Diencephalon (tissue), 1 donor: Measurements from ENCODE around the gene NT5C1A. TPM values are rescaled to one million over a fixed set of nuclear protein-coding genes. Genes with fewer than 3 reads are reported as not detected.

Source experiments
- total RNA-seq: library from RNA; depleted of rRNA; stranded (reverse); fragments of >200 nt; gene quantifications from one replicate; pipeline ENCODE4 v1.2.3, GENCODE V29; 2014

The NT5C1A gene
- 2.3 TPM for total RNA-seq

GRCh38 chr1:39671793-39672550, at the start of gene NT5C1A:
TSS of gene NT5C1A (minus strand) at chr1:39672107. CDS start at chr1:39672038, 69 bp downstream.

GRCh38 chr1:39691383-39692151, 19.7 kb upstream of the NT5C1A start, which contains the start of gene HPCAL4:
TSS of gene HPCAL4 (minus strand) at chr1:39691433. CDS start at chr1:39684603, 6,830 bp downstream.

GRCh38 chr1:39639305-39640130, 32.4 kb downstream of the NT5C1A start, which contains the start of gene HEYL:
TSS of gene HEYL (minus strand) at chr1:39639643. CDS start at chr1:39639625, 18 bp downstream.

Other genes with a start within 250 kb of the NT5C1A start
- 1.2 TPM for gene BMP8A, start 180.5 kb downstream of the NT5C1A start, total RNA-seq
- gene PABPC4, start 95.3 kb downstream of the NT5C1A start, total RNA-seq: 104 TPM
- 1.4 TPM for gene HEYL, start 32.5 kb downstream of the NT5C1A start, total RNA-seq
- 195 TPM for gene HPCAL4, start 19.3 kb upstream of the NT5C1A start, total RNA-seq
- gene PPIE, start 66.8 kb upstream of the NT5C1A start, total RNA-seq: 24.5 TPM
- gene OXCT2, start 99.2 kb upstream of the NT5C1A start, total RNA-seq: 0.46 TPM
- gene BMP8B, start 116.8 kb upstream of the NT5C1A start, total RNA-seq: 1.4 TPM
- gene TRIT1, start 211.4 kb upstream of the NT5C1A start, total RNA-seq: 41.3 TPM
- 8.8 TPM for gene MYCL, start 229.8 kb upstream of the NT5C1A start, total RNA-seq